Suprapubic skin (tissue), 4 donors: ENCODE results near the gene MYD88.

Source experiments
- EP300 ChIP-seq: sonication (generic); formaldehyde crosslinking; IDR thresholded peaks from one replicate; pipeline ENCODE4 v1.6.1; 2017; ENCODE audit warnings: antibody characterized with exemption
- POLR2A ChIP-seq, 2 donors: fragments of 450-650 bp; IDR thresholded peaks; one replicate each; pipeline ENCODE4 v1.6.1; 2017; ENCODE audit warnings: antibody characterized with exemption in 2 of 2, mild to moderate bottlenecking in 2 of 2, moderate library complexity in 2 of 2
- POLR2AphosphoS5 ChIP-seq, 3 donors: sonication (generic); formaldehyde crosslinking; IDR thresholded peaks; one replicate each; pipeline ENCODE4 v1.6.1; 2017; ENCODE audit warnings: antibody characterized with exemption in 3 of 3
- TF ChIP-seq, protein P1 (sequence below), 2 donors: fragments of 200-600 bp in 1 of 2; fragments of 450-650 bp in 1 of 2; sonication (generic) in 1 of 2; IDR thresholded peaks; one replicate each; pipeline ENCODE4 v1.5.1; 2016 to 2019; ENCODE audit warnings: antibody characterized with exemption in 2 of 2, mild to moderate bottlenecking in 1 of 2, moderate library complexity in 1 of 2

DNA sequence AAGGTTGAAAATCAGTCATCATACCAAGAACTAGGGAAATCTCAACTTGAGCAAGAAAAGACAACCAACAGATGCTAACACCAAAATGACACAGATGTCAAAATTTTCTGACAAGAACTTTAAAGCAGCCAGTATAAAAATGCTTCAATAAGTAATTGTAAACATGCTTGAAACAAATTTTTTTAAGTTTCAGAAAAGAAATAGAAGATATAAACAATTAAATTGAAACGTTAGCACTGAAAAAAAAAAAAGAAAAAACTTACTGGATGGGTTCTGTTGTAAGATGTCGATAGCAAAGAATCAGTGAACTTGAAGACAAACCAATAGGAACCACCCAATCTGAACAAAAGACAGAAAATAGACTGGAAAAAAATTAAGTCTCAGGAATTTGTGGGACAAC is 8.0 kb downstream of the MYD88 start:
- TF ChIP-seq, protein P1, sequence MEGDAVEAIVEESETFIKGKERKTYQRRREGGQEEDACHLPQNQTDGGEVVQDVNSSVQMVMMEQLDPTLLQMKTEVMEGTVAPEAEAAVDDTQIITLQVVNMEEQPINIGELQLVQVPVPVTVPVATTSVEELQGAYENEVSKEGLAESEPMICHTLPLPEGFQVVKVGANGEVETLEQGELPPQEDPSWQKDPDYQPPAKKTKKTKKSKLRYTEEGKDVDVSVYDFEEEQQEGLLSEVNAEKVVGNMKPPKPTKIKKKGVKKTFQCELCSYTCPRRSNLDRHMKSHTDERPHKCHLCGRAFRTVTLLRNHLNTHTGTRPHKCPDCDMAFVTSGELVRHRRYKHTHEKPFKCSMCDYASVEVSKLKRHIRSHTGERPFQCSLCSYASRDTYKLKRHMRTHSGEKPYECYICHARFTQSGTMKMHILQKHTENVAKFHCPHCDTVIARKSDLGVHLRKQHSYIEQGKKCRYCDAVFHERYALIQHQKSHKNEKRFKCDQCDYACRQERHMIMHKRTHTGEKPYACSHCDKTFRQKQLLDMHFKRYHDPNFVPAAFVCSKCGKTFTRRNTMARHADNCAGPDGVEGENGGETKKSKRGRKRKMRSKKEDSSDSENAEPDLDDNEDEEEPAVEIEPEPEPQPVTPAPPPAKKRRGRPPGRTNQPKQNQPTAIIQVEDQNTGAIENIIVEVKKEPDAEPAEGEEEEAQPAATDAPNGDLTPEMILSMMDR (IDR thresholded peaks at IDR 0.05), result no peak
- TF ChIP-seq EP300, result no peak
- TF ChIP-seq POLR2A (IDR thresholded peaks at IDR 0.05), result no peak
- no peak for TF ChIP-seq POLR2AphosphoS5 (IDR thresholded peaks at IDR 0.05)
